Left lung (tissue), 10 donors: Measurements from ENCODE around the gene GALNT2. TPM values are rescaled to one million over a fixed set of nuclear protein-coding genes. Genes with fewer than 3 reads are reported as not detected.

Experiments
- ATAC-seq: fragments of 200-7000 bp; cut with Tn5 transposase; one replicate; pipeline ENCODE4 v1.9.1; 2020; ENCODE audit warnings: moderate library complexity
- DNase-seq, 4 donors: peaks; one replicate each; pipeline ENCODE4 v3.0.0-alpha.2; 2013 to 2020
- H3K27ac ChIP-seq, 2 donors: fragments of 200-600 bp; sonication (generic) in 1 of 2; one replicate each; pipeline versions ENCODE4 v1.5.0 to v1.8.0; 2020 to 2021
- H3K27me3 ChIP-seq, 2 donors: fragments of 200-600 bp; sonication (generic) in 1 of 2; one replicate each; pipeline versions ENCODE4 v1.5.0 to v1.8.0; 2020 to 2021
- H3K36me3 ChIP-seq, 2 donors: fragments of 200-600 bp; sonication (generic) in 1 of 2; one replicate each; pipeline versions ENCODE4 v1.5.0 to v1.8.0; 2020 to 2021
- H3K4me1 ChIP-seq, 2 donors: fragments of 200-600 bp; one replicate each; pipeline ENCODE4 v1.8.0; 2021
- H3K4me3 ChIP-seq, 2 donors: fragments of 200-600 bp; sonication (generic) in 1 of 2; one replicate each; pipeline versions ENCODE4 v1.5.0 to v1.8.0; 2020 to 2021; ENCODE audit warnings: mild to moderate bottlenecking in 1 of 2
- H3K9me3 ChIP-seq, 2 donors: fragments of 200-600 bp; sonication (generic) in 1 of 2; one replicate each; pipeline versions ENCODE4 v1.5.0 to v1.8.0; 2020 to 2021
- intact Hi-C, 2 donors: fragments of 100-400 bp; cut with DNase I; formaldehyde crosslinking; loops; one replicate each; pipeline versions ENCODE4 v1.11.2 to v1.14.2; 2022
- polyA plus RNA-seq, 6 donors: library from polyadenylated mRNA; unstranded; fragments of 120-200 nt; gene quantifications; one replicate each; pipeline ENCODE4 v1.2.1, GENCODE V29; 2013; ENCODE audit not compliant: insufficient read length in 6 of 6
- total RNA-seq, 2 donors: library from RNA; stranded (reverse); fragmentation: NEBNext Ultra II Directional; extraction: Animal tissue kit (Norgen Biotek cat#: 25700); gene quantifications; one replicate each; pipeline ENCODE4 v1.2.1, GENCODE V29; 2021
- TF ChIP-seq, protein P1 (sequence below), 2 donors: fragments of 200-600 bp; sonication (generic) in 1 of 2; IDR thresholded peaks; one replicate each; pipeline versions ENCODE4 v1.5.0 to v1.8.0; 2021; ENCODE audit warnings: antibody characterized with exemption in 2 of 2
- donor health status: DM: no; HTN: yes; CAD: no.
- donor health status: DM: no; HTN: no; CAD: no.

The GALNT2 gene
- total and polyA plus RNA-seq, 8 donors: 27.6 to 114 (median 40.0) TPM

GRCh38 chr1:230109895-230110667 lies 43.0 kb downstream of the GALNT2 start:
- intact Hi-C loops: no loop called here
- ATAC-seq (no peak), DNase-seq (no peak)
- Histone ChIP-seq H3K9me3 (no peaks in the 10 kb centered on the region), H3K36me3 (peaks cover 0 to 7% of the 10 kb centered on the region in 2 donors), H3K4me3 (no peak overlapping the region), H3K4me1 (peaks cover 36 to 85% of the 10 kb centered on the region in 2 donors), H3K27me3 (no peaks in the 10 kb centered on the region), H3K27ac (no peak overlapping the region)
- TF ChIP-seq, protein P1, sequence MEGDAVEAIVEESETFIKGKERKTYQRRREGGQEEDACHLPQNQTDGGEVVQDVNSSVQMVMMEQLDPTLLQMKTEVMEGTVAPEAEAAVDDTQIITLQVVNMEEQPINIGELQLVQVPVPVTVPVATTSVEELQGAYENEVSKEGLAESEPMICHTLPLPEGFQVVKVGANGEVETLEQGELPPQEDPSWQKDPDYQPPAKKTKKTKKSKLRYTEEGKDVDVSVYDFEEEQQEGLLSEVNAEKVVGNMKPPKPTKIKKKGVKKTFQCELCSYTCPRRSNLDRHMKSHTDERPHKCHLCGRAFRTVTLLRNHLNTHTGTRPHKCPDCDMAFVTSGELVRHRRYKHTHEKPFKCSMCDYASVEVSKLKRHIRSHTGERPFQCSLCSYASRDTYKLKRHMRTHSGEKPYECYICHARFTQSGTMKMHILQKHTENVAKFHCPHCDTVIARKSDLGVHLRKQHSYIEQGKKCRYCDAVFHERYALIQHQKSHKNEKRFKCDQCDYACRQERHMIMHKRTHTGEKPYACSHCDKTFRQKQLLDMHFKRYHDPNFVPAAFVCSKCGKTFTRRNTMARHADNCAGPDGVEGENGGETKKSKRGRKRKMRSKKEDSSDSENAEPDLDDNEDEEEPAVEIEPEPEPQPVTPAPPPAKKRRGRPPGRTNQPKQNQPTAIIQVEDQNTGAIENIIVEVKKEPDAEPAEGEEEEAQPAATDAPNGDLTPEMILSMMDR (IDR thresholded peaks at IDR 0.05): no peak

- ATAC-seq: no peak
- Histone ChIP-seq H3K27me3 (no peaks in the 10 kb centered on the region), H3K4me3 (no peak overlapping the region), H3K9me3 (no peaks in the 10 kb centered on the region), H3K36me3 (peaks cover 0 to 7% of the 10 kb centered on the region in 2 donors), H3K4me1 (peaks cover 27 to 76% of the 10 kb centered on the region in 2 donors), H3K27ac (no peak overlapping the region)
- TF ChIP-seq, protein P1 (IDR thresholded peaks at IDR 0.05): no peak
- no peak for DNase-seq
- intact Hi-C loops: no loop called here
Observed at GRCh38 chr1:230110971-230111370, 43.9 kb downstream of the GALNT2 start.

DNA sequence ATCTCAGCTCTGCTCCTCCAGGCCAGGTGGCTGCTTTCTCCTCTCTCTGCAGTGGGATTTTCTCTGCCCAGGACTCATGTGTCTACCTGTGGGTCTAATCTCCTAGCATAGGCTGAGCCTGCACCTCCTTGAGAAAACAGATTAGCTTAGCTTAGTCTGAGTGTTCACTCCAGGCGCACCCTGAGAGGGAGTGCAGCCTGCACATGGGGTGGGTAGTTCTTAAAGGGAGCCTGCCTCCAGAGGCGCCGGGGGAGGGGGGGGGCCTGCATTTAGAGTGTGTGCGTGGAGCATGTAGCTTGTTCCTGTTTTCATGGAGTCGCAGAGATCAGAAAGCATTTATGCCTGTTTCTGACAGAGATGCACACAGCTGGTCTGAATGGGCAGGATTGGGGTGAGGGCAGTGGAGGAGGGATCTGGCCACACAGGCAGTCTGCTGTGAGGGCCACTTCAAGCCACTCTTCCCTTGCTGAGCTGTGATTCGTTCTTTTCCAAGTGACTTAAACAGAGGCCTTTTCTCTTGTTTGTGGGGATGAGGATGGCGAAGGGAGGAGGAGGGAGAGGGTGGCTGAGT lies 45.2 kb downstream of the GALNT2 start:
- Histone ChIP-seq H3K27me3 (no peaks in the 10 kb centered on the region), H3K4me1 (peaks cover 19 to 64% of the 10 kb centered on the region in 2 donors), H3K36me3 (peaks cover 0 to 15% of the 10 kb centered on the region in 2 donors), H3K9me3 (no peaks in the 10 kb centered on the region), H3K4me3 (no peak overlapping the region), H3K27ac (peak overlapping the region in 1 of 2 donors; percentile 18)
- TF ChIP-seq, protein P1 (IDR thresholded peaks at IDR 0.05): no peak
- peak; percentile 83 for ATAC-seq
- intact Hi-C loops: no loop called here
- peak in 2 of 4 donors; percentile 47 to 65 for DNase-seq

DNA sequence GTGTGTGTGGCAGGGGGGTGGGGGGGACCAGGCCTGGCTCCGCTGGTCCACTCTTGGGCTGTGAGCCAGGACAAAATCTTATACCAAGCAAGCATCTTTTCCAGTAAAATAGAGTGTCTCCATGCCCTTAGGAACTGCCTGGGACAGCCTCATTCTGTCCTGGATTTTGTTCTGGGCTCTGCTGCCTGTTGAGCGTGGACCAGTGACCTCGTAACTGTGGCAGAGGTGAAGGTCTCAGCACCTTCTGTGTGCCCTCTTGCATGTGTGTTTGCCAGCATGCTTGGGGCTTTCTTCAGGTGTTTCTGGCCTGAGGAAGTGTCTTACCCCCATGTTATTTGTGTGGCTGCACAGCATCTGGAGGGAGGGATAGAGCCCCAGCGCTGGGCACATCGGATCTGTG lies 45.7 kb downstream of the GALNT2 start:
- peaks cover 0 to 15% of the 10 kb centered on the region in 2 donors for H3K36me3 ChIP-seq
- intact Hi-C loops: no loop called here
- TF ChIP-seq, protein P1 (IDR thresholded peaks at IDR 0.05): no peak
- DNase-seq: no peak
- peak overlapping the region in 1 of 2 donors; percentile 29 for H3K27ac ChIP-seq
- peaks cover 19 to 62% of the 10 kb centered on the region in 2 donors for H3K4me1 ChIP-seq
- H3K27me3 ChIP-seq: no peaks in the 10 kb centered on the region
- H3K9me3 ChIP-seq: no peaks in the 10 kb centered on the region
- no peak overlapping the region for H3K4me3 ChIP-seq
- ATAC-seq: no peak

DNA sequence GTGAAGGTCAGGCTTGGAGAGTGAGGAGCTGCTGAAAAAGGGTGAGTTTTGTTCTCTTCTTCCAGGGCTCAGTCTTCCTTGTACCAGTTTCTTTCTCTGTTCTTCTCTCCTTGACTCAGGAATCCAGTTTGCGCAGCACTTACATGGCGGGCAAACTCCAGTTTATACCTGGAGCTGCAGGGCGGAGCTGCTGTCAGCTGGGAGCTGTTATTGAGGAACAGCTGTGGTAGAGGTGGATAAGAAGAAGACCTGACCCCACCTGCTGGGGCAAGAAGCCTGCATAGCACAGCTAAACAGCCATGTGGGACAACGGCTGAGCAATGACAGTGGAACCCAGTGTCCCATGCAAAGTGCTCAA lies 46.2 kb downstream of the GALNT2 start:
- H3K36me3 ChIP-seq: peaks cover 0 to 15% of the 10 kb centered on the region in 2 donors
- TF ChIP-seq, protein P1 (IDR thresholded peaks at IDR 0.05): no peak
- H3K27ac ChIP-seq: peak overlapping the region; percentile 29 to 36
- no peaks in the 10 kb centered on the region for H3K27me3 ChIP-seq
- no peak for ATAC-seq
- H3K4me1 ChIP-seq: peaks cover 19 to 59% of the 10 kb centered on the region in 2 donors
- H3K9me3 ChIP-seq: no peaks in the 10 kb centered on the region
- no peak overlapping the region for H3K4me3 ChIP-seq
- DNase-seq: no peak
- intact Hi-C loops: no loop called here
